K562 (cell line): ENCODE results near the gene ROM1. TPM values are rescaled to one million over a fixed set of nuclear protein-coding genes. Genes with fewer than 3 reads are reported as not detected.

ENCODE experiments used
- BCOR ChIP-seq: fragments of 450-650 bp; IDR thresholded peaks from 2 replicates; pipeline ENCODE4 v1.6.1; 2016
- CBFB ChIP-seq: sonication (generic); formaldehyde crosslinking; IDR thresholded peaks from 2 replicates; pipeline ENCODE4 v1.4.0; 2020; ENCODE audit warnings: mild to moderate bottlenecking, missing genetic modification reagents
- GTF2E2 ChIP-seq: fragments of 200-800 bp; sonication (Bioruptor generic); IDR thresholded peaks from 2 replicates; pipeline ENCODE4 v1.6.1; 2016; ENCODE audit warnings: missing genetic modification characterization, missing compliant biosample characterization
- MYC ChIP-seq, 2 experiments: fragments of 250-450 bp in 1 of 2; sonication (Bioruptor Pico) in 1 of 2; IDR thresholded peaks; 2 replicates each; pipeline versions ENCODE4 v1.5.1 to v1.6.1; 2012 to 2021; ENCODE audit warnings: low read depth in 2 of 2, borderline replicate concordance in 1 of 2, improper control_type of control experiment in 1 of 2, low read length in 1 of 2, mild to moderate bottlenecking in 1 of 2, moderate library complexity in 1 of 2
- NONO ChIP-seq, 2 experiments: fragments of 200-400 bp in 1 of 2; fragments of 450-650 bp in 1 of 2; formaldehyde crosslinking in 1 of 2; IDR thresholded peaks; 2 replicates each; pipeline ENCODE4 v1.6.1; 2017; ENCODE audit warnings: low read depth in 2 of 2, mild to moderate bottlenecking in 2 of 2, moderate library complexity in 2 of 2, low read length in 1 of 2
- PML ChIP-seq: IDR thresholded peaks from 2 replicates; pipeline ENCODE4 v1.6.1; 2012; ENCODE audit warnings: low read length, inconsistent platforms
- RBM25 ChIP-seq: fragments of 200-400 bp; formaldehyde crosslinking; IDR thresholded peaks from 2 replicates; pipeline ENCODE4 v1.6.1; 2018; ENCODE audit warnings: low read length, low read depth, moderate library complexity; ENCODE audit not compliant: severe bottlenecking
- RCOR1 ChIP-seq, 2 experiments: IDR thresholded peaks; 2 replicates each; pipeline ENCODE4 v1.6.1; 2012; ENCODE audit warnings: low read depth in 2 of 2, low read length in 2 of 2, borderline replicate concordance in 1 of 2, improper control_type of control experiment in 1 of 2
- SRSF3 ChIP-seq: fragments of 200-400 bp; formaldehyde crosslinking; IDR thresholded peaks from 2 replicates; pipeline ENCODE4 v1.6.1; 2016; ENCODE audit warnings: mild to moderate bottlenecking, low read length, moderate library complexity; ENCODE audit not compliant: insufficient read depth
- XRCC3 ChIP-seq: fragments of 450-650 bp; IDR thresholded peaks from 2 replicates; pipeline ENCODE4 v1.6.1; 2017; ENCODE audit warnings: mild to moderate bottlenecking, moderate library complexity
- polyA plus RNA-seq, 8 experiments: library from polyadenylated mRNA; depleted of rRNA in 4 of 8; stranded (reverse) in 5 of 8; unstranded in 3 of 8; fragments of >200 nt; fragmentation: Nextera tagmentation in 2 of 8; fragmentation: Illumina TruSeq in 1 of 8; extraction: Ambion mirVana in 2 of 8; extraction: Trizol in 1 of 8; gene quantifications; 2 replicates each; pipeline versions ENCODE4 v1.2.1 to v1.2.3, GENCODE V29; 2011 to 2014; ENCODE audit warnings: inconsistent platforms in 1 of 8, missing spikeins in 1 of 8
- total RNA-seq, 7 experiments: library from RNA; depleted of rRNA in 6 of 7; stranded (reverse); fragments of >200 nt in 6 of 7; fragmentation: Illumina TruSeq in 2 of 7; extraction: Trizol in 2 of 7; gene quantifications; 2 replicates each; pipeline versions ENCODE4 v1.2.1 to v1.2.3, GENCODE V29; 2011 to 2021; ENCODE audit warnings: low replicate concordance in 1 of 7
- TF ChIP-seq, protein P1 (sequence below): fragments of 200-800 bp; sonication (Bioruptor generic); IDR thresholded peaks from 2 replicates; pipeline ENCODE4 v1.6.1; 2017; ENCODE audit warnings: missing genetic modification characterization, missing compliant biosample characterization
- TF ChIP-seq, protein P2 (sequence below): fragments of 250-450 bp; sonication (Bioruptor Pico); IDR thresholded peaks from 2 replicates; pipeline ENCODE4 v1.4.0; 2020; ENCODE audit warnings: mild to moderate bottlenecking
- TF ChIP-seq, protein P3 (sequence below): fragments of 450-650 bp; formaldehyde crosslinking; IDR thresholded peaks from 2 replicates; pipeline ENCODE4 v1.4.0; 2020; ENCODE audit warnings: mild to moderate bottlenecking, moderate library complexity
- TF ChIP-seq, protein P4 (sequence below): fragments of 450-650 bp; IDR thresholded peaks from 2 replicates; pipeline ENCODE4 v1.6.1; 2018; ENCODE audit not compliant: partially characterized antibody
- TF ChIP-seq, protein P5 (sequence below): IDR thresholded peaks from 2 replicates; pipeline ENCODE4 v1.6.1; 2011; ENCODE audit warnings: borderline replicate concordance, low read depth, mild to moderate bottlenecking, moderate library complexity, low read length; ENCODE audit not compliant: insufficient read depth, poor library complexity, severe bottlenecking

Gene ROM1
- total and polyA plus RNA-seq, 9 of the 15 experiments (the other 6 are each of a cell fraction or from before 2014, with no cell fraction given), result 0.75 to 4.0 (median 2.6) TPM

DNA sequence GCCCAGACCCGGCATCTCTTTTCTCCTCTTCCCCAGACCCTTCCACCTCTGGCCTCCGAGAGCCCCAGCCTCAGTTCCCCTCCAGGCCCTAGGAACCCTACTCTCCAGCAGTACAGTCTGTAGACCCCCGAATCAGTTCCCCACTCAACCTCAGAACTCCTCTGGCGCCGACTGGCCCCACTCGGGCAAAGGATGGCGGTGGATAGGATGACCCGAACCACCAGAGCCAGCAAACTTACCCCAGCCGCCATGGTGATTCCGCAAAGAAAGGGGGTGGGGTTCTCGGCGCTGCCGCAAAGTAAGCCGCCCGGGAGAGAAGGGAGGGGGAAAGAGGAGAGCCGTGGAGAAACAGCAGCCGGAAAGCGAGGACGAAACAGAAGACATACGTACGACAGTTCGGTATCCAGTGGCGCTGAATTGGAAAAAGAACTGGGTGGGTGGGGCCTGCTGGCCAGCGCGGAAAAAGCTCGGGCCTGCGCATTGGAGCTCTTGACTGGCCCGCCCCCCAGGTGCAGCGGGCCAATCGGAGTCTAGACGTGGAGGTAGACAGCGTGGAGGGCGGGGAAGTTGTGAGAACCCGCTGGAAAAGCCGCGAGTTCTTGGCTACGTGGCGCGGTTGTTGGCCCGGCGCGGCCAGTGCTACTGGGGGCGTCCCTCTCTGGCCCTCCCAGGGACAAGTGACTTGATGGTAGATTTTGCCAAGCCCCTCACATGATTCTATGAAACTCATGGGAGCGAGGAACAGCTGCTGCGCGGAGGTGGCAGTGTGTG lies 39.3 kb upstream of the ROM1 start, which contains the start of gene EEF1G (continued):
- TF ChIP-seq GTF2E2 (tag), result peak; percentile 83
- TF ChIP-seq, protein P1, sequence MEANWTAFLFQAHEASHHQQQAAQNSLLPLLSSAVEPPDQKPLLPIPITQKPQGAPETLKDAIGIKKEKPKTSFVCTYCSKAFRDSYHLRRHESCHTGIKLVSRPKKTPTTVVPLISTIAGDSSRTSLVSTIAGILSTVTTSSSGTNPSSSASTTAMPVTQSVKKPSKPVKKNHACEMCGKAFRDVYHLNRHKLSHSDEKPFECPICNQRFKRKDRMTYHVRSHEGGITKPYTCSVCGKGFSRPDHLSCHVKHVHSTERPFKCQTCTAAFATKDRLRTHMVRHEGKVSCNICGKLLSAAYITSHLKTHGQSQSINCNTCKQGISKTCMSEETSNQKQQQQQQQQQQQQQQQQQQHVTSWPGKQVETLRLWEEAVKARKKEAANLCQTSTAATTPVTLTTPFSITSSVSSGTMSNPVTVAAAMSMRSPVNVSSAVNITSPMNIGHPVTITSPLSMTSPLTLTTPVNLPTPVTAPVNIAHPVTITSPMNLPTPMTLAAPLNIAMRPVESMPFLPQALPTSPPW (CRISPR knock-in tag), result peak; percentile 89
- TF ChIP-seq MYC (IDR thresholded peaks at IDR 0.05; ENCODE audit: low read depth, low read length), result peak; percentile 82
- TF ChIP-seq MYC (CRISPR knock-in tag; IDR thresholded peaks at IDR 0.05; ENCODE audit: borderline replicate concordance, low read depth), result no peak
- TF ChIP-seq RBM25, result no peak
- TF ChIP-seq SRSF3, result no peak
- TF ChIP-seq, protein P2, sequence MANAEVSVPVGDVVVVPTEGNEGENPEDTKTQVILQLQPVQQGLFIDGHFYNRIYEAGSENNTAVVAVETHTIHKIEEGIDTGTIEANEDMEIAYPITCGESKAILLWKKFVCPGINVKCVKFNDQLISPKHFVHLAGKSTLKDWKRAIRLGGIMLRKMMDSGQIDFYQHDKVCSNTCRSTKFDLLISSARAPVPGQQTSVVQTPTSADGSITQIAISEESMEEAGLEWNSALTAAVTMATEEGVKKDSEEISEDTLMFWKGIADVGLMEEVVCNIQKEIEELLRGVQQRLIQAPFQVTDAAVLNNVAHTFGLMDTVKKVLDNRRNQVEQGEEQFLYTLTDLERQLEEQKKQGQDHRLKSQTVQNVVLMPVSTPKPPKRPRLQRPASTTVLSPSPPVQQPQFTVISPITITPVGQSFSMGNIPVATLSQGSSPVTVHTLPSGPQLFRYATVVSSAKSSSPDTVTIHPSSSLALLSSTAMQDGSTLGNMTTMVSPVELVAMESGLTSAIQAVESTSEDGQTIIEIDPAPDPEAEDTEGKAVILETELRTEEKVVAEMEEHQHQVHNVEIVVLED, result no peak
- TF ChIP-seq, protein P3, sequence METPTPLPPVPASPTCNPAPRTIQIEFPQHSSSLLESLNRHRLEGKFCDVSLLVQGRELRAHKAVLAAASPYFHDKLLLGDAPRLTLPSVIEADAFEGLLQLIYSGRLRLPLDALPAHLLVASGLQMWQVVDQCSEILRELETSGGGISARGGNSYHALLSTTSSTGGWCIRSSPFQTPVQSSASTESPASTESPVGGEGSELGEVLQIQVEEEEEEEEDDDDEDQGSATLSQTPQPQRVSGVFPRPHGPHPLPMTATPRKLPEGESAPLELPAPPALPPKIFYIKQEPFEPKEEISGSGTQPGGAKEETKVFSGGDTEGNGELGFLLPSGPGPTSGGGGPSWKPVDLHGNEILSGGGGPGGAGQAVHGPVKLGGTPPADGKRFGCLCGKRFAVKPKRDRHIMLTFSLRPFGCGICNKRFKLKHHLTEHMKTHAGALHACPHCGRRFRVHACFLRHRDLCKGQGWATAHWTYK (CRISPR knock-in tag), result 0 out of 2 replicates have a peak, but pooled peaks have one; percentile 42
- TF ChIP-seq, protein P4, sequence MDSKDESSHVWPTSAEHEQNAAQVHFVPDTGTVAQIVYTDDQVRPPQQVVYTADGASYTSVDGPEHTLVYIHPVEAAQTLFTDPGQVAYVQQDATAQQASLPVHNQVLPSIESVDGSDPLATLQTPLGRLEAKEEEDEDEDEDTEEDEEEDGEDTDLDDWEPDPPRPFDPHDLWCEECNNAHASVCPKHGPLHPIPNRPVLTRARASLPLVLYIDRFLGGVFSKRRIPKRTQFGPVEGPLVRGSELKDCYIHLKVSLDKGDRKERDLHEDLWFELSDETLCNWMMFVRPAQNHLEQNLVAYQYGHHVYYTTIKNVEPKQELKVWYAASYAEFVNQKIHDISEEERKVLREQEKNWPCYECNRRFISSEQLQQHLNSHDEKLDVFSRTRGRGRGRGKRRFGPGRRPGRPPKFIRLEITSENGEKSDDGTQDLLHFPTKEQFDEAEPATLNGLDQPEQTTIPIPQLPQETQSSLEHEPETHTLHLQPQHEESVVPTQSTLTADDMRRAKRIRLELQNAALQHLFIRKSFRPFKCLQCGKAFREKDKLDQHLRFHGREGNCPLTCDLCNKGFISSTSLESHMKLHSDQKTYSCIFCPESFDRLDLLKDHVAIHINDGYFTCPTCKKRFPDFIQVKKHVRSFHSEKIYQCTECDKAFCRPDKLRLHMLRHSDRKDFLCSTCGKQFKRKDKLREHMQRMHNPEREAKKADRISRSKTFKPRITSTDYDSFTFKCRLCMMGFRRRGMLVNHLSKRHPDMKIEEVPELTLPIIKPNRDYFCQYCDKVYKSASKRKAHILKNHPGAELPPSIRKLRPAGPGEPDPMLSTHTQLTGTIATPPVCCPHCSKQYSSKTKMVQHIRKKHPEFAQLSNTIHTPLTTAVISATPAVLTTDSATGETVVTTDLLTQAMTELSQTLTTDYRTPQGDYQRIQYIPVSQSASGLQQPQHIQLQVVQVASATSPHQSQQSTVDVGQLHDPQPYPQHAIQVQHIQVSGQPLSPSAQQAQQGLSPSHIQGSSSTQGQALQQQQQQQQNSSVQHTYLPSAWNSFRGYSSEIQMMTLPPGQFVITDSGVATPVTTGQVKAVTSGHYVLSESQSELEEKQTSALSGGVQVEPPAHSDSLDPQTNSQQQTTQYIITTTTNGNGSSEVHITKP, result peak; percentile 3
- TF ChIP-seq XRCC3, result no peak
- peak in 1 of 2 experiments; percentile 41; a peak in 1 of 4 replicates for TF ChIP-seq NONO (IDR thresholded peaks at IDR 0.05; ENCODE audit: low read depth in 2 of 2, low read length in 1 of 2)
- peak; percentile 82 for TF ChIP-seq BCOR
- TF ChIP-seq RCOR1 (IDR thresholded peaks at IDR 0.05; ENCODE audit: borderline replicate concordance in 1 of 2, low read depth in 2 of 2, low read length in 2 of 2), result 0 out of 4 replicates have a peak, but pooled peaks of 1 of the 2 experiments have one; percentile 4
- peak; percentile 80 for TF ChIP-seq PML
- TF ChIP-seq, protein P5, sequence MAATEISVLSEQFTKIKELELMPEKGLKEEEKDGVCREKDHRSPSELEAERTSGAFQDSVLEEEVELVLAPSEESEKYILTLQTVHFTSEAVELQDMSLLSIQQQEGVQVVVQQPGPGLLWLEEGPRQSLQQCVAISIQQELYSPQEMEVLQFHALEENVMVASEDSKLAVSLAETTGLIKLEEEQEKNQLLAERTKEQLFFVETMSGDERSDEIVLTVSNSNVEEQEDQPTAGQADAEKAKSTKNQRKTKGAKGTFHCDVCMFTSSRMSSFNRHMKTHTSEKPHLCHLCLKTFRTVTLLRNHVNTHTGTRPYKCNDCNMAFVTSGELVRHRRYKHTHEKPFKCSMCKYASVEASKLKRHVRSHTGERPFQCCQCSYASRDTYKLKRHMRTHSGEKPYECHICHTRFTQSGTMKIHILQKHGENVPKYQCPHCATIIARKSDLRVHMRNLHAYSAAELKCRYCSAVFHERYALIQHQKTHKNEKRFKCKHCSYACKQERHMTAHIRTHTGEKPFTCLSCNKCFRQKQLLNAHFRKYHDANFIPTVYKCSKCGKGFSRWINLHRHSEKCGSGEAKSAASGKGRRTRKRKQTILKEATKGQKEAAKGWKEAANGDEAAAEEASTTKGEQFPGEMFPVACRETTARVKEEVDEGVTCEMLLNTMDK, result peak; percentile 27
- no peak; the same call in 1 of the 2 replicates for TF ChIP-seq CBFB (CRISPR knock-in tag)
